OCI-LY3 (cell line): Measurements from ENCODE around the gene CTCFL.
"Not testable (repeated sequence)": the region's sequence is repeated elsewhere in the genome, so short reads cannot be mapped to it uniquely, and the experiment has no call there.

Experiments used
- CTCF ChIP-seq: fragments of 200-600, 300-600 bp; sonication (generic); IDR thresholded peaks from 2 replicates; pipeline ENCODE4 v1.5.1; 2014; ENCODE audit warnings: antibody characterized with exemption, low read length, low read depth
- EZH2phosphoT487 ChIP-seq: fragments of 200-600 bp; shearing (Covaris generic); IDR thresholded peaks from 2 replicates; pipeline ENCODE4 v1.6.1; 2018; ENCODE audit warnings: antibody characterized with exemption, mixed run types, low read depth

- not testable (repeated sequence) for TF ChIP-seq CTCF, EZH2phosphoT487
Measured at GRCh38 chr20:57488277-57488676, 36.7 kb downstream of the CTCFL start.
